ENCODE measurements around the gene MTMR10. TPM values are rescaled to one million over a fixed set of nuclear protein-coding genes. Genes with fewer than 3 reads are reported as not detected.
A peak's percentile ranks its signal among the peaks of the same experiment; 100 is the strongest.

MTMR10 gene
- total RNA-seq, 4 donors from 2014 or later: 36.6 to 63.4 (median 40.4) TPM

GRCh38 chr15:30958219-30958618 is 33.2 kb downstream of the MTMR10 start:
- intact Hi-C loops (cut with DNase I; ENCODE audit: low total_unique reads) (no loop called here), in situ Hi-C loops (cut with MboI; ENCODE audit: low sequenced_read_pairs in 4 of 4) (loop anchor here in 2 of 4 donors (25.0 kb wide), 2 partner anchors 379 to 404 kb away; partner anchors contain the start of gene KLF13 (in 1 of the 2))
- Histone ChIP-seq H3K27ac (peak overlapping the region in 3 of 4 donors; percentile 3 to 95 (median 86)), H3K4me3 (no peak overlapping the region), H3K36me3 (peaks cover 0 to 34% of the 10 kb centered on the region in 2 donors), H3K27me3 (no peaks in the 10 kb centered on the region), H3K9me3 (no peaks in the 10 kb centered on the region), H3K4me1 (peaks cover 50 to 70% of the 10 kb centered on the region in 2 donors)
- ATAC-seq (no peak), DNase-seq (no peak)
- TF ChIP-seq POLR2A (IDR thresholded peaks at IDR 0.05): no peak
- no peak for TF ChIP-seq CTCF (IDR thresholded peaks at IDR 0.05 in 4 of 5, conservative IDR thresholded peaks at IDR 0.05 in 1 of 5)

- no peak for TF ChIP-seq CTCF (IDR thresholded peaks at IDR 0.05 in 4 of 5, conservative IDR thresholded peaks at IDR 0.05 in 1 of 5)
- TF ChIP-seq POLR2A (IDR thresholded peaks at IDR 0.05): no peak
- DNase-seq (no peak), ATAC-seq (no peak)
- Histone ChIP-seq H3K36me3 (peaks cover 0 to 52% of the 10 kb centered on the region in 2 donors), H3K27me3 (no peaks in the 10 kb centered on the region), H3K4me3 (no peak overlapping the region), H3K9me3 (no peaks in the 10 kb centered on the region), H3K4me1 (peaks cover 34 to 61% of the 10 kb centered on the region in 2 donors), H3K27ac (peak overlapping the region; percentile 28 to 95 (median 84))
- in situ Hi-C loops (cut with MboI; ENCODE audit: low sequenced_read_pairs in 4 of 4) (loop anchor here in 2 of 4 donors (25.0 kb wide), 2 partner anchors 381 to 406 kb away; partner anchors contain the start of gene KLF13 (in 1 of the 2)), intact Hi-C loops (cut with DNase I; ENCODE audit: low total_unique reads) (no loop called here)
Observed at GRCh38 chr15:30956216-30957124, 35.0 kb downstream of the MTMR10 start.

- ATAC-seq (no peak), DNase-seq (no peak)
- in situ Hi-C loops (cut with MboI; ENCODE audit: low sequenced_read_pairs in 4 of 4) (loop anchor here in 2 of 4 donors (25.0 kb wide), 2 partner anchors 383 to 408 kb away; partner anchors contain the start of gene KLF13 (in 1 of the 2)), intact Hi-C loops (cut with DNase I; ENCODE audit: low total_unique reads) (no loop called here)
- TF ChIP-seq CTCF (IDR thresholded peaks at IDR 0.05 in 4 of 5, conservative IDR thresholded peaks at IDR 0.05 in 1 of 5) (no peak), POLR2A (IDR thresholded peaks at IDR 0.05) (no peak)
- peak overlapping the region; percentile 83 to 95 (median 84) for H3K27ac ChIP-seq
- H3K36me3 ChIP-seq: peaks cover 0 to 70% of the 10 kb centered on the region in 2 donors
- H3K4me1 ChIP-seq: peaks cover 20 to 44% of the 10 kb centered on the region in 2 donors
- H3K27me3 ChIP-seq: no peaks in the 10 kb centered on the region
- no peak overlapping the region for H3K4me3 ChIP-seq
- H3K9me3 ChIP-seq: no peaks in the 10 kb centered on the region
Observed at GRCh38 chr15:30954674-30955073, 36.8 kb downstream of the MTMR10 start.

GRCh38 chr15:30953731-30954378 is 37.6 kb downstream of the MTMR10 start:
- intact Hi-C loops (cut with DNase I; ENCODE audit: low total_unique reads): no loop called here
- in situ Hi-C loops (cut with MboI; ENCODE audit: low sequenced_read_pairs in 4 of 4): loop anchor here in 2 of 4 donors (25.0 kb wide), 2 partner anchors 383 to 408 kb away; partner anchors contain the start of gene KLF13 (in 1 of the 2)
- Histone ChIP-seq H3K4me3 (no peak overlapping the region), H3K36me3 (peaks cover 0 to 73% of the 10 kb centered on the region in 2 donors), H3K27me3 (no peaks in the 10 kb centered on the region), H3K27ac (peak overlapping the region; percentile 83 to 95 (median 84)), H3K4me1 (peaks cover 14 to 38% of the 10 kb centered on the region in 2 donors), H3K9me3 (no peaks in the 10 kb centered on the region)
- ATAC-seq (peak; percentile 66 to 73), DNase-seq (peak; percentile 30 to 80)
- TF ChIP-seq CTCF (IDR thresholded peaks at IDR 0.05 in 4 of 5, conservative IDR thresholded peaks at IDR 0.05 in 1 of 5): no peak
- peak in 1 of 2 donors; percentile 24 for TF ChIP-seq POLR2A (IDR thresholded peaks at IDR 0.05)

All from gastrocnemius medialis (tissue), 4 donors.